PC-9 (cell line): ENCODE measurements around the gene MICALL1.
"Not testable (repeated sequence)": the region's sequence is repeated elsewhere in the genome, so short reads cannot be mapped to it uniquely, and the experiment has no call there.

Source experiments
- CTCF ChIP-seq: fragments of 200-600 bp; sonication (generic); conservative IDR thresholded peaks from 2 replicates; pipeline ENCODE4 v1.6.1; 2017; ENCODE audit warnings: mixed run types, antibody characterized with exemption, mild to moderate bottlenecking, moderate library complexity
- EZH2 ChIP-seq: fragments of 200-600 bp; sonication (generic); IDR thresholded peaks from 2 replicates; pipeline ENCODE4 v1.8.0; 2017; ENCODE audit warnings: antibody characterized with exemption, low read depth

GRCh38 chr22:37944423-37944822 is 38.3 kb downstream of the MICALL1 start:
- not testable (repeated sequence) for TF ChIP-seq CTCF, EZH2
